NCI-H748 (cell line): ENCODE measurements around the gene ADAMTS9.

ENCODE experiments used
- DNase-seq: peaks from one replicate; lab custom pipeline; 2025; ENCODE audit not compliant: unreplicated experiment; lab: John Stamatoyannopoulos, UW

Gene ADAMTS9

GRCh38 chr3:64685800-64686445 lies 1.9 kb downstream of the ADAMTS9 start:
- peak; percentile 36 for DNase-seq

GRCh38 chr3:64685331-64685799 lies 2.4 kb downstream of the ADAMTS9 start:
- DNase-seq, result peak; percentile 36

DNA sequence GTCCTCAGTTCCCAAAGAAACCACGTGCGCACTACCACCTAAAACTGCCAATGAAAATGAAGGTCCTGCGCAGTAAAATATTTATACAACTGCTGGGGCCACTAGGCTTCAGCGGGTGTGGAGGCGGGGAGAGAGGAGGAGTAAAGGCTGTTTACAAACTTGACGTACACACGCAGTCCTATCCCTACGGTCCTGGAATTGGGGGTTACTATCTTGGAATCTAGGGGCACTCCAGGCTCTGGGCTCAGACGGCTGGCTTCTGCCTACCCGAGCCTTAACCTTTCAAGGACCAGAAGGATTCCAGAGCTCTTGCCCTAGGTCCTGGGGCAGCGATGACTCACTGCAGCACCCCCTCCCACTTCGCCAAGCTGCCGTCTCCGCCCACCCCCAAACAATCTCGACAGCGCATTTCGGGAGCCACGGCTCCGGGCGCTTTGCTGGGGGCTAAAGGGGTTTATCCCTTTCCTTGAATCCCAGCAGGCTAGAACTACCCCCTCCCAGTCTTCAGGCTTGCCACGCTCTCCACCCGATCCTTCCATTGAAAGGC lies 3.0 kb downstream of the ADAMTS9 start:
- no peak for DNase-seq

GRCh38 chr3:64681827-64682226 lies 6.0 kb downstream of the ADAMTS9 start:
- DNase-seq, result no peak

- no peak for DNase-seq
Observed at GRCh38 chr3:64681015-64681414, 6.8 kb downstream of the ADAMTS9 start.

GRCh38 chr3:64680334-64680733 lies 7.5 kb downstream of the ADAMTS9 start:
- no peak for DNase-seq

- DNase-seq, result no peak
Observed at GRCh38 chr3:64677961-64678716, 9.7 kb downstream of the ADAMTS9 start.

DNA sequence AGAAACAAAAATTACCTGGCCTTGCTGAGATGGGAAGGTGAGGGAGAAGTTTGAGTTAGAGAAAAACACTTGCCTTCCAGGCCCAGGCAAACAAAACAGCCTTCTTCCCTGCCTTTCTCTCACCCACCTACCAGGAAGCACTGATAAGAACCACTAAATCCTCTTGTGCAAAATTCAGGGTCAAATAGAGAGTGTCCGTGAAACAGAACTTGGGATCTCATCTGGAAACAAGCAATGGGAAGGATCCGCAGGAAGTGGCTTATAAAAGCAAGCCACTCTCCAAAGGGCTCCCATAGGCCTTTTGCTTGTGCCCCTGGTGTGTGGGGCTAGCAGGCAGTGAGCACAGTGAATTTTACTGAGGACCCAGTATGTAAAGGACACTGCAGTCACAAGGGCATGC lies 11.0 kb downstream of the ADAMTS9 start:
- no peak for DNase-seq

- DNase-seq, result no peak
Observed at GRCh38 chr3:64675687-64676247, 12.0 kb downstream of the ADAMTS9 start.

DNA sequence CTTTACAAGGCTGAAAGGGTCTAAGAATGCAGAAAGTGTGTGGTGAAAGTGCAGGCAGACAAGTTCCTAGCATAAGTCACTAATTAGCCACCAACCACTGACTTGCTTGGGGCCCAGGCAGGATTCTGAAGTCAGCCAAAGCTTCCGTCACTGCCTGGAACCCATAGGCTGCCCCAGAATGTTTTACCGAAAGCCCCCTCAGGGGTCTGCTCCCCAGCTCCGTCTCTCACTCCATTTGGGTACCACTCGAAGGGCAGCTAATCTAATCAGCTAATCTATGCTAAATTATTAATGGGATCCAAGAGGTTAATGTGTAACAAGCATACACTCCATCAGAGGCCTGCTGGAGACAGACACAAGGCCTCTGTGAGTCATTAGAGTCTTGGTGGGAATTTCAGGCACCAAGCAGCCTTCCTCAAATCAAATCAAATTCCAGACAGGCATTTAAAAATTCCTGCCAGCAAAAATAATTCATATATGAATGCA lies 13.2 kb downstream of the ADAMTS9 start:
- no peak for DNase-seq

- DNase-seq, result no peak
Observed at GRCh38 chr3:64673159-64673715, 14.6 kb downstream of the ADAMTS9 start.

DNA sequence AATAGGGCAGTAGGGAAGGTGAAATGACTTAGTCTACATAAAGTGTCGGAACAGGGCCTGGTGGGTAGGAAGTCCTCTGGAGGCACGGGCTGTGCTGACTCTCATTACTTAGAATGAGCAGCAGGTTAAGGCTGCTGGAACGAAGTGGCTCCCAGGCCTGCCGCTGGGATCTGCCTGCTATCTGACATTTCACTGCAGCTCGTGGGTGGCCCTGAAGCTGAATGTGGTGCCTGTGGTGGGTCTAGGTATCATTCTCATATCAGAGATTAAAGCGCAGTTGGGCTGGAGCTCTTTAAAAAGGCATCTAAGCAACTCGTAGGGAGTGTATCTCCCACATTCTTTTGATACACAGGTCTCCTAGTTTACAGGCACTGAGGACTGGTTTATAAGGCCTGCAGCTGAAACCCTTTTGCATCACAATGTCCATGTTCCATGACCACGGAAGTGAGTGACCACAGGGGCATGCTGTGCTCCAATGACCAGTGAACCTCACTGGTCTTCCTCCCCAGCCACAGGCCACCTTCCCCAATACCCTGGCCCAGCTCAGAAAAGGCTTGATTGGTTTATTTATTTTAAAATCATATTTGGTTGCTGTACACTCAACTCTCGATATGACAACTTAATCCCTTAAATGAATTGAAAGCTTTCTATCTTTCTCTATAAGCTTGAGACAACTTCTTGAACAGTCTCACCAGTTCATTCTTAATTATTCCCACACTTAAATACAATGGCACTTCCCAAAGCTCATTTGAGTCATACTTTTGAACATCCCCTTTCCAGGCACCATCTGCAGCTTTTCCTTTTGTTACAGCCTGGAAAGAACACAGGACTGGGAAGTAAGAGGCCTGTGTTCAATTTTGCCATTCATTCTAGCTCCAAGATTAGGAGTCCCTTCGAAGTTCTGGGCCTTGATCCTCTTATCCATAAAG lies 19.0 kb downstream of the ADAMTS9 start:
- no peak for DNase-seq

DNA sequence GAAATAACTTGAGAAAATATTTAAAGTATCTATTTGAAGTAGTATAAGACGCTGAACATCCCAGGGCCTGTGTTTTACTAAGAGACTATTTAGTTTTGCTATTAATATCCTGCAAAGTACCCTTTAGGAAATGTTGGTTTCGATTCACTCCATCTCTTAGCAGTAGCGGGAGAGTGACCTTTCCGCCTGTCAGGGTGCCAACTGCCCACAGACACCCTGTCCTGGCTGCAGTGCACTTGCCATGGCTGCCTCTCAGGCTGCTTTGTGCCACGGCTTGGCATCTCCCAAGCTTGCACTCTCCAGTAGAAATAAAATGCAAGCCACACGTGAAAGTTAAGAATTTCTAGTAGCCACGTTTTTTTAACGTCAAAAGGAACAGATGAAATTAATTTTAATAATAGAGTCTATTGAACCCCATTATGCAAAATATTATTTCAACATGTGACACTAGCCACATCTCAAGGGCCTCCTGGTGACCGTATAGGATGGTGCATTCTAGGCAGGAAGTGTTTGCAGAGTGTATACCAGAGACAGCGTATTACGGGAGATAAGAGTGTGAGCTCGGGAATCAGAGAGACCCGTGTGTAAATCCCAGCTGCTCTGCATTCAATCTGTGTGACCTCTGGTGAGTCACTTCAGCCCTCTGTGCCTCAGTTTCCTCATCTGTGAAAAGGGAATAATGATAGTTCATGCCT lies 19.8 kb downstream of the ADAMTS9 start:
- no peak for DNase-seq

DNA sequence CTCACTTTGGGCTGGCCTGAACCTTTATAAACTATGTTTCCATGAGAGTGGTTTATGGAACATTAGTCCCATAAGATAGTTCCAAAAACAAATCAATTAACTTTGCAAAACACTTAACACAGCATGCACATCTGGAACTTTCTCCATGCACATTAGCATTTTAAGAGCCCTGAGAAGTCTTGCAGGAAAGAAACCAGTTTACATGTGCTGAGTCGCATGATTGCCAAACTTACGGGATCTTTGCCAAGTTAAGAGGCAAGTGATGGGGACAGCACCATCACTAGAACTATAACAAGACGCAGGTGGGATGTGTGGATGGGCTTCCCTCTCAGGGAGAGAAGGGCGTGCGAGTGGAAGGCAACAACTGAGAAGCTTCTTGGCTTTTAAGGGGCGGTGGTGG lies 20.7 kb downstream of the ADAMTS9 start:
- no peak for DNase-seq

DNA sequence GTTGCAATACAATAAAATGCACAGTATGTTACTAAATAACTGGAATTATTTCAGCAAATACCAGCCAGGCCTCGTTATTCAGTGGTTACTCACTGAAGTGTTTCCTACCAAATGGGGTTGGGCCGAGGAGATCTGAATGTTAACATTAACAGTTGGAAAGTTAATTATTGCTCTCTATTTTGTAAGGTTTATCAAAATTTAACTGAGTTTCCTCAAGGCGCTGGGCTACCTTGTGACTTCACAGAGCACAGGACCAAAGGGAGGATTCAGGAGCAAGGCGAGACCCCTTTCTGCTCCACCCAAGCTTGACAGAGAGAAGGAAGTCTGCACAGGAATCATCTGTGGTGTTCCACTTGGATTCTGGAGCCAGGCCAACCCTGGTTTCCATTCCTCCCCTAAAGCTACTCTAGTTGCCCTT lies 21.6 kb downstream of the ADAMTS9 start:
- DNase-seq, result no peak

- no peak for DNase-seq
Observed at GRCh38 chr3:64664397-64664796, 23.4 kb downstream of the ADAMTS9 start.

DNA sequence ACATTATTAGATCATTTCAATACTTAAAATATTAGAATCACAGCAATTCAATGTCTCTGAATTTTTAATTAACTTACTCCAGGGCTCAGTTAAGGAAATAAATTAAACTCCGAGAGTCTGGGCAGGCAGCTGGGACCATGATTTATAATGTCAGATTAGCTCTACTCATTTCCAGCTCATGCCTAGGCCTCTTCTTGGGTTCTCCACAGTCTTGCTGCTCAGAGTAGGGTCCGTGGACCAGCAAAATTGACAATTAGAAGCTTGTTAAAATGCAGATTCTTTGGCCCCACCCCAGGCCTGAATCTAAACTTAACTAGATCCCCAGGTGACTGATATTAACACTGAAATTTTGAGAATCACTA lies 28.2 kb downstream of the ADAMTS9 start:
- DNase-seq, result no peak

DNA sequence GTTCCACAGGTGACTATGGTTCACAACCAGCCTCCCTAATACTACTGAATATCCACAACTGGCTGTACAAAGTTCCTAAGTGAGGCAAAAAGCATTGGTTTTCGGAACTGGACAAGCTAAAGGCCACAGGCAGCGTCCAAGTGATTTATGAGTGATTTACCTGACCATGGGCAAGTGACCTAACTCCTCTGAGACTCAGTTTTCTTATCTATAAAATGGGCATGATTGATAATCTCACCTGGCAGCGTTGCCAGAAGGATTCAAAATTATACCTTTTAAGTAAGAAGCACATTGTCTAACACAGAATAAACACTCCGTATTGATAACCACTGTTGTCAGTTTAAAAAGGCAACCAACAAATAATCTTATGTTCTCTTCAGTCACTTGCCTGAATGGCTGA lies 29.8 kb downstream of the ADAMTS9 start:
- no peak for DNase-seq

GRCh38 chr3:64656544-64656943 lies 31.3 kb downstream of the ADAMTS9 start:
- no peak for DNase-seq

GRCh38 chr3:64655160-64655559 lies 32.6 kb downstream of the ADAMTS9 start:
- DNase-seq, result no peak
